GM10847 (cell line): ENCODE results near the gene EIF2AK3.

Experiments
- POLR2A ChIP-seq: IDR thresholded peaks from 2 replicates; pipeline ENCODE4 v1.6.1; 2011; ENCODE audit not compliant: insufficient read length; ENCODE audit errors: extremely low read depth

Gene EIF2AK3

DNA sequence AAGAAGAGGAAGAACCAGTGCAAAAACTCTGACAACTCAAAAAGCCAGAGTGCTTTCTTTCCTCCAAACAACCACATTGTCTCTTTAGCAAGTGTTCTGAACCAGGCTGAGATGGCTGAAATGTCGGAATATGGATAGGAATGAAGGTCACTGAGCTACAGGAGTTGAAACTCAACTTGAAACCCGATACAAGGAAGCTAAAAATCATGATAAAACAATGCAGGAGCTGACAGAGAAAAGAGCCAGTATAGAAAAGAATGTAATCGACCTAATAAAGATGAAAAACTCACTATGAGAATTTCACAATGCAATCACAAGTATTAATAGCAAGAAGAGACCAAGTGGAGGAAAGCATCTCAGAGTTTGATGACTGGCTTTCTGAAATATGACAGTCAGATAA lies 15.0 kb upstream of the EIF2AK3 start:
- TF ChIP-seq POLR2A, result no peak

- TF ChIP-seq POLR2A, result no peak
Measured at GRCh38 chr2:88641330-88641729, 14.1 kb upstream of the EIF2AK3 start.

- no peak for TF ChIP-seq POLR2A
Measured at GRCh38 chr2:88639865-88640264, 12.6 kb upstream of the EIF2AK3 start.

GRCh38 chr2:88638743-88639142 lies 11.5 kb upstream of the EIF2AK3 start:
- no peak for TF ChIP-seq POLR2A

GRCh38 chr2:88638123-88638650 lies 10.9 kb upstream of the EIF2AK3 start:
- no peak for TF ChIP-seq POLR2A

GRCh38 chr2:88637464-88637863 lies 10.2 kb upstream of the EIF2AK3 start:
- no peak for TF ChIP-seq POLR2A

DNA sequence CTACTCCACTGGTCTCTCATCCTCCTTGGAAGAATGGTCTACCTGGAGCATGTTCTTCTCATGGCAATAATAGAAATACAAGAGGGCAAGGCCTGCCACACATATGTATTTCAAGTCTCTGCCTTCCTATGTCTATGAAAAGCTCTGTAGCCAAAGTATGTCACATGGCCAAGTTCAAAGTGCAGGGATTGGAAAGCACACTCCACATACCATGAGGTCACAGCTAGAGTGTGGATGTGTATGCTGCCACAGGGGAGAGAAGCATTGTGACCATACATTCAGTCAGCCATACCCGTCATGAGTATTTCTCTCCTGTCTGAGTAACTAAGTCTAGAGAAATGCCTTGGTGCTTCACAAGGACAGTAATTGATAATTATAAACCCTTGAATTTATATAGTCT lies 8.8 kb upstream of the EIF2AK3 start:
- no peak for TF ChIP-seq POLR2A

DNA sequence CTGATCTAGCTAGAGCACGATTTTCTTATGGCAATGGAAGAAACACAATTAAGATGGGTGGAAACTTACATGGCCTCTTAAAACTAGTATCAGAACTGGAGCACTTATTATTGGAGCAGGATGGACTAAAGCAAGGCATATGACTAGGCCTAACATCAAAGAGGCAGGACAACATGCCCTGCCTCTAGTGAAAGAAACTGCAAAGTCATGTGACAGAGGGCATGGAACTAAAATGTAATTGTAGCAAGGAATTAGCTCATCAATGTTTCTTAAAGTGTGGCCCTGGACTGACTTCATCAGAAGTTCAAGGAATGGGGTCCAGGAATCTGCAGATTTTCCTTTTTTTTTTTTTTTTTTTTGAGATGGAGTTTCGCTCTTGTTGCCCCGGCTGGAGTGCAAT lies 5.3 kb upstream of the EIF2AK3 start:
- no peak for TF ChIP-seq POLR2A

DNA sequence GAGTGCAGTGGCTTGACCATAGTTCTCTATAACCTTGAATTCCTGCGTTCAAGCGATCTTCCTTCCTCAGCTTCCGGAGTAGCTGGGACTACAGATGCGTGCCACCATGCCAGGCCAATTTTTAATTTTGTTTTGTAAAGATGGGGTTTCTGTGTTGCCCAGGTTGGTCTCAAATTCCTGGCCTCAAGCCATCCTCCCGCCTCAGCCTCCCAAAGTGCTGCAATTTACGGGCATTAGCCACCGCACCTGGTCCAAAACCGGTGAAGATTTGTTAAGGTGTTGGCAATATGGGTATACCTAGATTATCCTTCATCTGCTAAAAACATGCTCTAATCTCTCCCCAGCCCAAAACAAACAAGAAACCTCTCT lies 1.3 kb upstream of the EIF2AK3 start:
- TF ChIP-seq POLR2A, result no peak

DNA sequence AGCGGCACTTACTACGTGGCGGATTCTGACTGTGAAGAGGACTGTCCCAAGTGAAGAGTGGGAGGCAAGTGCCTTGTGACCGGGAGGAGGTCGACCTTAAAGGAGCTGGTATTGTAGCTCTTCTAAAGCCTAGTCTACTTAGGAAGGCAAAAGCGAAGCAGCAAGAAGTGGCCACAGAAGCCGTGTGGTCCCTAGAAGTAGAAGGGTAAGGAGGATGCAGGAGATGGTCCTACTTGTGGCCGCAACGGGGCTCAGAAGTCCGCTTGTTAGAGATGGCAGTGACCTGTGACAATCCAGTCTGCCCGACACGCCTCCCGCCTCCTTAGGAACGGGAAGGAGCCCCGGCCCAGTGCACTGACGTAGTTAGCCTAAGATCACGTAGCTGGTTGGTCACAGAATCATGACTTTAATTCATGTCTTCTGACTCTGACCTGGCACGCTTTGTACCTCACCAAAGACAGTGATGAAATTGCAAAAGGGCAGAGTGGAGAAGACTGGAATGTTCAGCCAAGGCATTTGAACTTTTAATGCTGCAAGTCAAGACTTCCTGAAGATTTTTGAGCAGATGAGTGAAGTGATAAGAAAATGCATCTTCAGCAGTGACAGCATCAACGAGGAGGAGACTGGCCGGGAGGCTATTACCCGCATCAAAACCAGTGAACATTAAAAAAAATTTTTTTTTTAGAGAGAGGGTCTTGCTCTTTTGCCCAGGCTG lies 749 bp upstream of the EIF2AK3 start:
- peak; percentile 57 for TF ChIP-seq POLR2A

GRCh38 chr2:88626171-88627054 lies 851 bp downstream of the EIF2AK3 start:
- TF ChIP-seq POLR2A, result no peak

DNA sequence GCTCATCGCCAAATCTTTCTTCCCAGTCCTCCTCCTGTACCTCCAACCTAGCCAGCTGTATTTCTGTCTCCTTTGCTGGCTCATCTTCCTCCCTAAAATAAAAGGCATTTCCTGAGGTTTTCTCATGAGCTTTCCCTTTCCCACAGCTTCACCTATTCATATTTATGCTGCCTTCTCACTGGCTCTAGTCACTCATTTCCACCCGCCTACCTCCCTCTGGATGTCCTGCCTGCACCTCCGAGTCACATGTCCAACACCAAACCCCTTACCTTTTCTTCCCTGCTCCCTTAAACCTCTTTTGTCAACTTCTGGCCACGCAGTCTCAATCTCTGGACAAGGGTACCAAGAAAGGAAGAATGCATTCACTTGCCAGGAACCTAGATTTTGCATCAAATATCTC lies 2.8 kb downstream of the EIF2AK3 start:
- no peak for TF ChIP-seq POLR2A

DNA sequence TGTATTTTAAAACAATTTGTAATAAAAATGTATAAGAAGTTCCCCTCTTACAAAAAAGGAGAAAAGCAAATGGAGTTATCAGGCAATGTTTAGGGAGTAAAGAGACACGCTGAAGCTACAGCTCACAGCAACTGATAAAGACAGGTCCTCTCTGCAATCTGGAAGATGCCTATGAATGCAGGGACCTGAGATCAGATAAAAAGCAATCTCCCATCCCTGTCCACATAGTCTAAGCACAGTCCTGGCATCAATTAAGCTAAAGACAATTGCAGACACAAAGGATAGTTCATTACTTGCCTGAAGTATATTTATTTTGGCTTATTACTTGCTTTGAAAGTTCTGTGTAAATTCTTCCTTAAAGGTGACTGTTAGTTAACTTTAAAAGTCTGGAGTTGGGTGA lies 5.0 kb downstream of the EIF2AK3 start:
- no peak for TF ChIP-seq POLR2A

DNA sequence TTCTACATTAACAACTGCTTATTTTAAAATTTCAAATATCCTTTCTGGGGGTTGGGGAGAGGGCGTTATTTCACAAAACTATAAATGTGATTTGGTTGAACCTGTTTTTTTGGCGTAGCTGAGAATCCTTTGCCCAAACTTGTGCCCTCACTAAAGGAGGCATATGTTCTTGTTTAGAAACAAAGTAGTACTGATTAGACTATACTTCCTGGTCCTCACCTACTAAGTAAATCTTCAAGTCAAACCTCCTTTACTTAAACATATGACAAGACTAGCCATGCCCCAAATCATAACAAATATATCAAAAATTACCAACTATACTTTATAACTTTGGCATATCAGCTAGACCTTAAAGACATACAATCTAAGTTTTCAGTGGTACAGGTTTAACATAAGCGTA lies 5.8 kb downstream of the EIF2AK3 start:
- TF ChIP-seq POLR2A, result no peak

DNA sequence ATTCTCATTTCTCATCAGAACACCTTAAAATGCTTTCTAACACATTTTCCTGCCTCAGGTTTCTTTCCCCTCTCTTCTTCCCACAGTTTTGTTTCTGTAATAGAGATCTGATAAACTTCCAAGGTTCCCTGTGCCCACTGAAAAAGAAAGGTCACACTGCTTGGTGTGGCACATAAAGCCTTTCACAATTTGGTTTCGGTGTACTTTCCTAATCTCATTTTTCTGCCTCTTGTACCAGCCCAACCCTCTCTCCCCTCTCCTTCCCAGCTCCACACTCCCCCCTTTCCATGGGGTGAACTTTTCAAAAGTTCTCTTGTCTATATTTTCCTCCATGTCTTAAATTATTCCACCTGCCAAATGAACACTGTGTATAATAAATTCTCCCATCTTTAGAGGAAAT lies 7.2 kb downstream of the EIF2AK3 start:
- no peak for TF ChIP-seq POLR2A

GRCh38 chr2:88615822-88616221 lies 11.4 kb downstream of the EIF2AK3 start:
- no peak for TF ChIP-seq POLR2A
